Natural killer cell (primary cell): ENCODE measurements around the gene PHLDB1. TPM values are rescaled to one million over a fixed set of nuclear protein-coding genes. Genes with fewer than 3 reads are reported as not detected.
"Not testable (repeated sequence)": the region's sequence is repeated elsewhere in the genome, so short reads cannot be mapped to it uniquely, and the experiment has no call there.

Experiments
- ATAC-seq, 3 donors: fragments of 150-1000 bp in 2 of 3; fragments of 200-7000 bp in 1 of 3; cut with Tn5 transposase; 1 replicate in 1 of 3; 2 replicates in 2 of 3; pipeline ENCODE4 v1.10.0; 2021; ENCODE audit warnings: mild to moderate bottlenecking in 2 of 3, moderate library complexity in 2 of 3
- DNase-seq, 2 donors: peaks; one replicate each; pipeline versions ENCODE4 v3.0.0 to v3.0.0-alpha.2; 2013 to 2021; ENCODE audit warnings: mixed read lengths in 1 of 2
- H3K27ac ChIP-seq: one replicate; pipeline ENCODE4 v1.5.1; 2013; ENCODE audit warnings: mild to moderate bottlenecking, low read length
- H3K27me3 ChIP-seq: one replicate; pipeline ENCODE4 v1.6.1; 2013; ENCODE audit warnings: low read length; ENCODE audit not compliant: control insufficient read depth, insufficient read depth
- H3K36me3 ChIP-seq: one replicate; pipeline ENCODE4 v1.6.1; 2013; ENCODE audit warnings: low read length; ENCODE audit not compliant: control insufficient read depth, insufficient read depth
- H3K4me1 ChIP-seq: one replicate; pipeline ENCODE4 v1.6.1; 2013; ENCODE audit warnings: low read length; ENCODE audit not compliant: control insufficient read depth, insufficient read depth
- H3K4me3 ChIP-seq: one replicate; pipeline ENCODE4 v1.5.1; 2013; ENCODE audit warnings: low read length
- H3K9me3 ChIP-seq: one replicate; pipeline ENCODE4 v1.6.1; 2013; ENCODE audit warnings: low read length; ENCODE audit not compliant: control insufficient read depth, insufficient read depth
- H3K27ac Mint-ChIP-seq, 2 donors: one replicate each; pipeline ENCODE4 v1.8.0; 2022; ENCODE audit warnings: mild to moderate bottlenecking in 2 of 2, mixed read lengths in 2 of 2, moderate library complexity in 1 of 2
- H3K27me3 Mint-ChIP-seq, 2 donors: one replicate each; pipeline ENCODE4 v1.8.0; 2022; ENCODE audit warnings: low read depth in 2 of 2, mixed read lengths in 2 of 2
- H3K36me3 Mint-ChIP-seq: one replicate; pipeline ENCODE4 v1.8.0; 2022; ENCODE audit warnings: mixed read lengths
- H3K4me1 Mint-ChIP-seq, 2 donors: one replicate each; pipeline ENCODE4 v1.8.0; 2022; ENCODE audit warnings: mixed read lengths in 2 of 2
- H3K4me3 Mint-ChIP-seq: one replicate; pipeline ENCODE4 v1.8.0; 2022; ENCODE audit warnings: mild to moderate bottlenecking, moderate library complexity, mixed read lengths
- H3K9me3 Mint-ChIP-seq, 2 donors: one replicate each; pipeline ENCODE4 v1.8.0; 2022; ENCODE audit warnings: mixed read lengths in 2 of 2
- CTCF ChIP-seq: fragments of 200-600 bp; IDR thresholded peaks from one replicate; pipeline ENCODE4 v1.8.0; 2022; ENCODE audit warnings: antibody characterized with exemption
- WGBS: methylation state at CpG from one replicate; pipeline ENCODE4 v1.1.7; 2013; ENCODE audit warnings: missing lambda C conversion rate; ENCODE audit not compliant: insufficient coverage; 5-methylcytosine and 5-hydroxymethylcytosine counted together
- intact Hi-C: fragments of 100-400 bp; cut with micrococcal nuclease; formaldehyde crosslinking; loops from one replicate; pipeline ENCODE4 v1.14.2; 2022
- total RNA-seq, 4 donors: library from RNA; stranded (reverse); fragments of 120-200 nt in 1 of 4; gene quantifications; one replicate each; pipeline versions ENCODE4 v1.2.3 to v1.2.4, GENCODE V29; 2013 to 2022

PHLDB1 gene
- total RNA-seq, 3 donors from 2014 or later (not counting 1 experiment from before 2014, with no cell fraction given): 0.75 to 1.1 (median 0.95) TPM

DNA sequence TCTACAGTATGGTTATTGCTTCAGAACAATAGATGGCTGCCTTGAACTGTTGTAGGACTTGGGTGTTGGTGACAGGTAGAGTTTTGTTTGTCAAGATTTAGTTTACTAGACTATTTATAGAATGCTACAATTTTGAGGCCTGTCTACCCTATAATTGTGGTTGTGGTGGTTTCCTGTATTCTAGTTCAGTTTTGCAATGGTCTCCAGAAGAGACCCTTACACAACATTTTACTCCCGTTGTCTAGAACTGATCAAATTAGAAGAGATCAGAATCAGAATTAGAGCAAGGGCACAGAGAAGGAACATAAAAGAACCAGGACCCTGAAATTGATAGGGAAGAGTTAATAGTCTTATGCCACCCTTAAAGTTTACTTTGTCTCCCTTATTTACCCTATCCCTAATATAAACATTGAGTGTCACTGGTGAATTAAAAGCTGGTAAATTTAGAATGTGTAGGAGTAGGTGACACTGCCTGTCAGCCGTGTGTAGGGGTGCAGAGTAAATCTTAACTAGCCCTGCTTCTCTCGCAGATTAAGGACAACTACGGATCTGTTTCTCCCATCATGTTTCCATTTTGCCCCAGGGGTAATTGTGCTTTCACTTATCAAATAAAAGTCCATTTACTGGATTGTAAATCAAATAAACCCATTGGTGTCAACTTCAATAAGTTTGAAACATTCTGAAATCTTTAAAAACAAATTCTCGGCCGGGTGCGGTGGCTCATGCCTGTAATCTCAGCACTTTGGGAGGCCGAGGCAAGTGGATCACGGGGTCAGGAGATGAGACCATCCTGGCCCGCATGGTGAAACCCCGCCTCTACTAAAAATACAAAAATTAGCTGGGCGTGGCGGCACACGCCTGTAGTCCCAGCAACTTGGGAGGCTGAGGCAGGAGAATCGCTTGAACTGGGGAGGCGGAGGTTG lies 10.9 kb upstream of the PHLDB1 start:
- H3K4me3 ChIP-seq: no peak overlapping the region

GRCh38 chr11:118597556-118597955 lies 9.9 kb upstream of the PHLDB1 start:
- Histone ChIP-seq H3K27ac (no peak overlapping the region), H3K4me1 (no peaks in the 10 kb centered on the region), H3K9me3 (no peaks in the 10 kb centered on the region), H3K27me3 (no peaks in the 10 kb centered on the region), H3K4me3 (no peak overlapping the region), H3K36me3 (peaks cover 71% of the 10 kb centered on the region)
- peaks cover 27% of the 10 kb centered on the region for H3K36me3 Mint-ChIP-seq
- peak overlapping the region in 1 of 2 donors; percentile 47 for H3K27ac Mint-ChIP-seq
- no peaks in the 10 kb centered on the region for H3K9me3 Mint-ChIP-seq
- peaks cover 6 to 7% of the 10 kb centered on the region in 2 donors for H3K4me1 Mint-ChIP-seq
- no peak overlapping the region for H3K4me3 Mint-ChIP-seq
- intact Hi-C loops: no loop called here
- no peaks in the 10 kb centered on the region for H3K27me3 Mint-ChIP-seq
- ATAC-seq (no peak), DNase-seq (no peak)
- 99% methylated on average over 9 of the region's 9 CpGs for WGBS
- TF ChIP-seq CTCF: no peak

More for the DNA sequence above, 10.9 kb upstream of the PHLDB1 start:
- Mint-ChIP-seq H3K27me3 (no peaks in the 10 kb centered on the region), H3K4me1 (peaks cover 6 to 7% of the 10 kb centered on the region in 2 donors), H3K36me3 (peaks cover 19% of the 10 kb centered on the region), H3K4me3 (no peak overlapping the region), H3K9me3 (no peaks in the 10 kb centered on the region), H3K27ac (peak overlapping the region; percentile 47 to 74)
- intact Hi-C loops: no loop called here
- Histone ChIP-seq H3K27me3 (no peaks in the 10 kb centered on the region), H3K4me1 (no peaks in the 10 kb centered on the region), H3K36me3 (peaks cover 68% of the 10 kb centered on the region), H3K27ac (no peak overlapping the region), H3K9me3 (no peaks in the 10 kb centered on the region)
- TF ChIP-seq CTCF: no peak
- DNase-seq (no peak), ATAC-seq (no peak)
- 96% methylated on average over 15 of the region's 16 CpGs for WGBS

- TF ChIP-seq CTCF: no peak
- peaks cover 38% of the 10 kb centered on the region for H3K36me3 ChIP-seq
- ATAC-seq (no peak), DNase-seq (no peak)
- Mint-ChIP-seq H3K27me3 (no peaks in the 10 kb centered on the region), H3K27ac (peak overlapping the region in 1 of 2 donors; percentile 43), H3K36me3 (peaks cover 19% of the 10 kb centered on the region), H3K9me3 (no peaks in the 10 kb centered on the region), H3K4me3 (no peak overlapping the region), H3K4me1 (peaks cover 0 to 7% of the 10 kb centered on the region in 2 donors)
- WGBS: 89% methylated on average over 3 of the region's 3 CpGs
- no peaks in the 10 kb centered on the region for H3K9me3 ChIP-seq
- intact Hi-C loops: no loop called here
- no peaks in the 10 kb centered on the region for H3K27me3 ChIP-seq
- H3K4me1 ChIP-seq: no peaks in the 10 kb centered on the region
- no peak overlapping the region for H3K4me3 ChIP-seq
- no peak overlapping the region for H3K27ac ChIP-seq
Measured at GRCh38 chr11:118602331-118602730, 5.1 kb upstream of the PHLDB1 start.

- ATAC-seq, H3K27ac ChIP-seq, H3K4me3 Mint-ChIP-seq, DNase-seq, H3K27ac Mint-ChIP-seq, intact Hi-C loops, H3K27me3 Mint-ChIP-seq, H3K4me1 Mint-ChIP-seq, H3K9me3 ChIP-seq, H3K27me3 ChIP-seq, H3K4me3 ChIP-seq, H3K9me3 Mint-ChIP-seq: not testable (repeated sequence)
- WGBS: 97% methylated on average over 8 of the region's 8 CpGs
- H3K36me3 Mint-ChIP-seq: peaks cover 19% of the 10 kb centered on the region
- Histone ChIP-seq H3K4me1 (peaks cover 11% of the 10 kb centered on the region), H3K36me3 (peaks cover 33% of the 10 kb centered on the region)
Measured at GRCh38 chr11:118603709-118604108, 3.7 kb upstream of the PHLDB1 start.
